NCI-H345 treated with DMSO at 0.1 percent for 48 hours (cell line): ENCODE results near the gene B4GAT1.
A peak's percentile ranks its signal among the peaks of the same experiment; 100 is the strongest.
"Not testable (repeated sequence)": the region's sequence is repeated elsewhere in the genome, so short reads cannot be mapped to it uniquely, and the experiment has no call there.

ENCODE experiments used
- DNase-seq: peaks from one replicate; lab custom pipeline; 2025; ENCODE audit not compliant: unreplicated experiment; lab: John Stamatoyannopoulos, UW

Gene B4GAT1

GRCh38 chr11:66326261-66327111 is 20.9 kb downstream of the B4GAT1 start:
- DNase-seq = no peak

GRCh38 chr11:66325263-66325671 is 22.2 kb downstream of the B4GAT1 start:
- DNase-seq = no peak

- no peak for DNase-seq
Measured at GRCh38 chr11:66324664-66325063, 22.8 kb downstream of the B4GAT1 start.

GRCh38 chr11:66323684-66324083 is 23.7 kb downstream of the B4GAT1 start:
- no peak for DNase-seq

- no peak for DNase-seq
Measured at GRCh38 chr11:66322732-66323427, 24.5 kb downstream of the B4GAT1 start.

- DNase-seq = no peak
Measured at GRCh38 chr11:66321606-66322005, 25.8 kb downstream of the B4GAT1 start.

- not testable (repeated sequence) for DNase-seq
Measured at GRCh38 chr11:66320748-66321147, 26.7 kb downstream of the B4GAT1 start.

GRCh38 chr11:66320289-66320688 is 27.1 kb downstream of the B4GAT1 start:
- not testable (repeated sequence) for DNase-seq

- DNase-seq = no peak
Measured at GRCh38 chr11:66318600-66318970, 28.8 kb downstream of the B4GAT1 start.

- DNase-seq = no peak
Measured at GRCh38 chr11:66317723-66318599, 29.5 kb downstream of the B4GAT1 start.

- no peak for DNase-seq
Measured at GRCh38 chr11:66317322-66317722, 30.1 kb downstream of the B4GAT1 start.

- no peak for DNase-seq
Measured at GRCh38 chr11:66316849-66317251, 30.6 kb downstream of the B4GAT1 start, which contains the start of gene CD248. CD248 (minus strand) TSS chr11:66317044; CDS start chr11:66317027, 17 bp downstream.

- DNase-seq = no peak
Measured at GRCh38 chr11:66315921-66316811, 31.3 kb downstream of the B4GAT1 start.

- no peak for DNase-seq
Measured at GRCh38 chr11:66315498-66315885, 31.9 kb downstream of the B4GAT1 start.

GRCh38 chr11:66314561-66315497 is 32.6 kb downstream of the B4GAT1 start:
- no peak for DNase-seq

GRCh38 chr11:66314186-66314501 is 33.3 kb downstream of the B4GAT1 start:
- DNase-seq = no peak

- no peak for DNase-seq
Measured at GRCh38 chr11:66313321-66314185, 33.9 kb downstream of the B4GAT1 start.

- DNase-seq = peak; percentile 95
Measured at GRCh38 chr11:66312549-66313320, 34.7 kb downstream of the B4GAT1 start.
